Mesenchymal stem cell (in vitro differentiated cells and primary cell): ENCODE measurements around the gene POLR3B.
"Not testable (repeated sequence)": the region's sequence is repeated elsewhere in the genome, so short reads cannot be mapped to it uniquely, and the experiment has no call there.

Source experiments
- DNase-seq: peaks from one replicate; pipeline ENCODE4 v3.0.0-alpha.2; 2013
- H2AFZ ChIP-seq: one replicate; pipeline ENCODE4 v1.6.1; 2013; ENCODE audit warnings: low read depth, mild to moderate bottlenecking, control low read depth, inconsistent platforms, low read length, moderate library complexity
- H2AK5ac ChIP-seq: 2 replicates; pipeline ENCODE4 v1.6.1; 2013; ENCODE audit warnings: low read length, moderate library complexity, mild to moderate bottlenecking, inconsistent platforms; ENCODE audit not compliant: severe bottlenecking
- H2BK120ac ChIP-seq: one replicate; pipeline ENCODE4 v1.6.1; 2013; ENCODE audit warnings: low read depth, mild to moderate bottlenecking, inconsistent platforms, low read length, moderate library complexity
- H2BK12ac ChIP-seq, 2 experiments: one replicate each; pipeline ENCODE4 v1.6.1; 2013; ENCODE audit warnings: inconsistent platforms in 2 of 2, low read length in 2 of 2, mild to moderate bottlenecking in 2 of 2, moderate library complexity in 2 of 2, control low read depth in 1 of 2
- H2BK15ac ChIP-seq: one replicate; pipeline ENCODE4 v1.6.1; 2013; ENCODE audit warnings: mild to moderate bottlenecking, low read depth, inconsistent platforms; ENCODE audit not compliant: poor library complexity, severe bottlenecking
- H2BK5ac ChIP-seq: 2 replicates; pipeline ENCODE4 v1.6.1; 2013; ENCODE audit warnings: low read depth, mild to moderate bottlenecking, low read length, control low read depth, inconsistent platforms; ENCODE audit not compliant: poor library complexity, severe bottlenecking
- H3K14ac ChIP-seq, 2 experiments: one replicate each; pipeline ENCODE4 v1.6.1; 2013; ENCODE audit warnings: inconsistent platforms in 2 of 2, low read length in 2 of 2, control low read depth in 1 of 2, mild to moderate bottlenecking in 1 of 2, moderate library complexity in 1 of 2
- H3K18ac ChIP-seq, 2 experiments: one replicate each; pipeline ENCODE4 v1.6.1; 2013; ENCODE audit warnings: inconsistent platforms in 2 of 2, low read length in 2 of 2, control low read depth in 1 of 2, low read depth in 1 of 2, mild to moderate bottlenecking in 1 of 2
- H3K23ac ChIP-seq, 2 experiments: one replicate each; pipeline ENCODE4 v1.6.1; 2013; ENCODE audit warnings: inconsistent platforms in 2 of 2, low read length in 2 of 2, mild to moderate bottlenecking in 2 of 2, moderate library complexity in 2 of 2, control low read depth in 1 of 2
- H3K27ac ChIP-seq: 2 replicates; pipeline ENCODE4 v1.5.1; 2013; ENCODE audit warnings: mild to moderate bottlenecking, moderate library complexity, low read length, control low read depth, inconsistent platforms; ENCODE audit not compliant: poor library complexity, severe bottlenecking
- H3K27me3 ChIP-seq, 2 experiments: 2 replicates each; pipeline versions ENCODE4 v1.6.1 to v1.7.0; 2013; ENCODE audit warnings: low read length in 2 of 2, mild to moderate bottlenecking in 2 of 2, moderate library complexity in 2 of 2, control low read depth in 1 of 2, inconsistent platforms in 1 of 2; ENCODE audit not compliant: control insufficient read depth in 1 of 2, insufficient read depth in 1 of 2
- H3K36me3 ChIP-seq, 2 experiments: 2 replicates each; pipeline versions ENCODE4 v1.6.1 to v1.7.0; 2013; ENCODE audit warnings: low read length in 2 of 2, control low read depth in 1 of 2, inconsistent platforms in 1 of 2, low read depth in 1 of 2, mild to moderate bottlenecking in 1 of 2; ENCODE audit not compliant: insufficient read depth in 2 of 2, control insufficient read depth in 1 of 2
- H3K4ac ChIP-seq, 2 experiments: one replicate each; pipeline ENCODE4 v1.6.1; 2013; ENCODE audit warnings: inconsistent platforms in 2 of 2, low read length in 2 of 2, mild to moderate bottlenecking in 2 of 2, moderate library complexity in 2 of 2, control low read depth in 1 of 2, low read depth in 1 of 2
- H3K4me1 ChIP-seq: 2 replicates; pipeline ENCODE4 v1.6.1; 2013; ENCODE audit warnings: low read depth, low read length, control low read depth; ENCODE audit not compliant: control insufficient read depth, insufficient read depth
- H3K4me2 ChIP-seq: 2 replicates; pipeline ENCODE4 v1.6.1; 2013; ENCODE audit warnings: low read length, mild to moderate bottlenecking, inconsistent platforms; ENCODE audit not compliant: poor library complexity, severe bottlenecking
- H3K4me3 ChIP-seq, 2 experiments: 2 replicates each; pipeline versions ENCODE4 v1.5.1 to v1.7.0; 2013; ENCODE audit warnings: low read length in 2 of 2, mild to moderate bottlenecking in 2 of 2, control low read depth in 1 of 2, low read depth in 1 of 2; ENCODE audit not compliant: insufficient read depth in 1 of 2
- H3K79me1 ChIP-seq: replicated peaks from 2 replicates; pipeline ENCODE4 v1.6.1; 2013; ENCODE audit warnings: mild to moderate bottlenecking, control low read depth, low read length, inconsistent platforms; ENCODE audit not compliant: poor library complexity, severe bottlenecking
- H3K9ac ChIP-seq: 2 replicates; pipeline ENCODE4 v1.7.0; 2013; ENCODE audit warnings: mild to moderate bottlenecking, low read length, moderate library complexity
- H3K9me3 ChIP-seq: 2 replicates; pipeline ENCODE4 v1.7.0; 2013; ENCODE audit warnings: mild to moderate bottlenecking, low read length; ENCODE audit not compliant: control insufficient read depth
- H4K8ac ChIP-seq: one replicate; pipeline ENCODE4 v1.6.1; 2013; ENCODE audit warnings: inconsistent platforms, mild to moderate bottlenecking, low read length, moderate library complexity
- H4K91ac ChIP-seq: one replicate; pipeline ENCODE4 v1.6.1; 2013; ENCODE audit warnings: mild to moderate bottlenecking, low read length, inconsistent platforms
- WGBS: methylation state at CpG from one replicate; pipeline ENCODE4 v1.1.7; 2013; ENCODE audit warnings: mixed read lengths; 5-methylcytosine and 5-hydroxymethylcytosine counted together

The POLR3B gene

GRCh38 chr12:106475662-106476061 lies 118.1 kb downstream of the POLR3B start:
- H4K91ac ChIP-seq, H3K36me3 ChIP-seq, H3K4me1 ChIP-seq, H2BK120ac ChIP-seq, H2BK15ac ChIP-seq, DNase-seq, H3K4me2 ChIP-seq, H3K23ac ChIP-seq, H2BK5ac ChIP-seq, H3K9me3 ChIP-seq, H3K79me1 ChIP-seq, H3K9ac ChIP-seq, H3K4me3 ChIP-seq, H2AFZ ChIP-seq, H3K18ac ChIP-seq, H3K27me3 ChIP-seq, H3K27ac ChIP-seq, H3K4ac ChIP-seq, H2BK12ac ChIP-seq, H2AK5ac ChIP-seq, H3K14ac ChIP-seq, H4K8ac ChIP-seq: not testable (repeated sequence)
- WGBS = no CpG with 5 or more reads among the region's 3 CpGs

DNA sequence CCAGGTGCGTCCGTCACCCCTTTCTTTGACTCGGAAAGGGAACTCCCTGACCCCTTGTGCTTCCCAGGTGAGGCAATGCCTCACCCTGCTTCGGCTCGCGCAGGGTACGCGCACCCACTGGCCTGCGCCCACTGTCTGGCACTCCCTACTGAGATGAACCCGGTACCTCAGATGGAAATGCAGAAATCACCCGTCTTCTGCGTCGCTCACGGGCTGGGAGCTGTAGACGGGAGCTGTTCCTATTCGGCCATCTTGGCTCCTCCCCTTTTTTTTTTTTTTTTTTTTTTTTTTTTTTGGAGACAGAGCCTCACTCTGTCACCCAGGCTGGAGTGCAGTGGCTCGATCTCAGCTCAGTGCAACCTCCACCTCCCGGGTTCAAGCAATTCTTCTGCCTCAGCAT lies 120.1 kb downstream of the POLR3B start:
- not testable (repeated sequence) for H3K4me1 ChIP-seq, H3K18ac ChIP-seq, H2AK5ac ChIP-seq, H3K9ac ChIP-seq, H3K14ac ChIP-seq, H2BK12ac ChIP-seq, H4K91ac ChIP-seq, H3K27me3 ChIP-seq, H3K79me1 ChIP-seq, H3K4ac ChIP-seq, H3K36me3 ChIP-seq, H3K4me3 ChIP-seq, H3K4me2 ChIP-seq, H3K23ac ChIP-seq, H2BK5ac ChIP-seq, H3K27ac ChIP-seq, H2BK15ac ChIP-seq, H2AFZ ChIP-seq, H3K9me3 ChIP-seq, H2BK120ac ChIP-seq, H4K8ac ChIP-seq, DNase-seq
- WGBS = 93% methylated on average over 18 of the region's 18 CpGs

GRCh38 chr12:106480251-106480650 lies 122.7 kb downstream of the POLR3B start:
- no peak overlapping the region for H2BK5ac ChIP-seq
- no CpG with 5 or more reads among the region's 1 CpG for WGBS

GRCh38 chr12:106481246-106481645 lies 123.7 kb downstream of the POLR3B start:
- Histone ChIP-seq H3K4ac (no peak overlapping the region), H4K8ac (no peak overlapping the region), H3K4me3 (no peak overlapping the region), H3K27me3 (no peaks in the 10 kb centered on the region), H3K79me1 (peaks cover 4% of the 10 kb centered on the region), H2BK15ac (no peak overlapping the region), H3K23ac (no peak overlapping the region), H2AFZ (no peak overlapping the region), H2BK12ac (no peak overlapping the region), H3K14ac (no peak overlapping the region), H3K27ac (no peak overlapping the region), H2BK5ac (no peak overlapping the region), H3K9ac (no peak overlapping the region), H3K4me2 (no peak overlapping the region), H4K91ac (no peak overlapping the region), H3K9me3 (no peaks in the 10 kb centered on the region), H3K18ac (no peak overlapping the region), H3K4me1 (no peaks in the 10 kb centered on the region), H2BK120ac (no peak overlapping the region), H2AK5ac (no peak overlapping the region), H3K36me3 (peaks cover 2 to 4% of the 10 kb centered on the region in 2 experiments)
- DNase-seq = no peak
- 95% methylated on average over 6 of the region's 6 CpGs for WGBS

More at GRCh38 chr12:106480251-106480650, 122.7 kb downstream of the POLR3B start:
- Histone ChIP-seq H2BK12ac (no peak overlapping the region), H3K27ac (no peak overlapping the region), H3K4ac (no peak overlapping the region), H3K36me3 (peaks cover 2 to 4% of the 10 kb centered on the region in 2 experiments), H3K14ac (peak overlapping the region in 1 of 2 experiments; percentile 55), H3K4me3 (no peak overlapping the region), H2BK120ac (no peak overlapping the region), H3K18ac (no peak overlapping the region), H4K8ac (no peak overlapping the region), H2BK15ac (no peak overlapping the region), H3K9ac (no peak overlapping the region), H2AK5ac (no peak overlapping the region), H3K9me3 (no peaks in the 10 kb centered on the region), H3K4me2 (no peak overlapping the region), H3K4me1 (no peaks in the 10 kb centered on the region), H4K91ac (no peak overlapping the region), H3K23ac (no peak overlapping the region), H3K79me1 (peaks cover 4% of the 10 kb centered on the region), H3K27me3 (no peaks in the 10 kb centered on the region), H2AFZ (no peak overlapping the region)
- DNase-seq = no peak
